HCT116 (cell line): Measurements from ENCODE around the gene KIR3DL3. TPM values are rescaled to one million over a fixed set of nuclear protein-coding genes. Genes with fewer than 3 reads are reported as not detected.

Source experiments
- total RNA-seq: library from RNA; stranded (reverse); gene quantifications from one replicate; pipeline ENCODE4 v1.2.1, GENCODE V29; 2021; ENCODE audit not compliant: unreplicated experiment

Gene KIR3DL3
- total RNA-seq, 1 experiment from 2014 or later = not detected

Other genes with a start within 250 kb of the KIR3DL3 start
- gene LAIR2, start 221.6 kb upstream of the KIR3DL3 start, total RNA-seq = not detected
- gene LILRA2, start 150.7 kb upstream of the KIR3DL3 start, total RNA-seq = not detected
- not detected for gene LILRA1, start 130.8 kb upstream of the KIR3DL3 start, total RNA-seq
- not detected for gene LILRB1, start 94.0 kb upstream of the KIR3DL3 start, total RNA-seq
- gene LILRB4, start 61.5 kb upstream of the KIR3DL3 start, total RNA-seq = not detected
- not detected for gene KIR2DL3, start 14.1 kb downstream of the KIR3DL3 start, total RNA-seq
- not detected for gene KIR2DL1, start 45.4 kb downstream of the KIR3DL3 start, total RNA-seq
- gene KIR2DL4, start 79.2 kb downstream of the KIR3DL3 start, total RNA-seq = not detected
- gene KIR3DL1, start 92.0 kb downstream of the KIR3DL3 start, total RNA-seq = not detected
- gene KIR2DS4, start 108.2 kb downstream of the KIR3DL3 start, total RNA-seq = not detected
- not detected for gene KIR3DL2, start 126.0 kb downstream of the KIR3DL3 start, total RNA-seq
- not detected for gene FCAR, start 149.8 kb downstream of the KIR3DL3 start, total RNA-seq
- gene NCR1, start 181.7 kb downstream of the KIR3DL3 start, total RNA-seq = not detected
- gene NLRP7, start 223.1 kb downstream of the KIR3DL3 start, total RNA-seq = not detected
- gene NLRP2, start 241.9 kb downstream of the KIR3DL3 start, total RNA-seq = 56.6 TPM